ENCODE data around the gene USP2.
"Not testable (repeated sequence)": the region's sequence is repeated elsewhere in the genome, so short reads cannot be mapped to it uniquely, and the experiment has no call there.

The USP2 gene

DNA sequence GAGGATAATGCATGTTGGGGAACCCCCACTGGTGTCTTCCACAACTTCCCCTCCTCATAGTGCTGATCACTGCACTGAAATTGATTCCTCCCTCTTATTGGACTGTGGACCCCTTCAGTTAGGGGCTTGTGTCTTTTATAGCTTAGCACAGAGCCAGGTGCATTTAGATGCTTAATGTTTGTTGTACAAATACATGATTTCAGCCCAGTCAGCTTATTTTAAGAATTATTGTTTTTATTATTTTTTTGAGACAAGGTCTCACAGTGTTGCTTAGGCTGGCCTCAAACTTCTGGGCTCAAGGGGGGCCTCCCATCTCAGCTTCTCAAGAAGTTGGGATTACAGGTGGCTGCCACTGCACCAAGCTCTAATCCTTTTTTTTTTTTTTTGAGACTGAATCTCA lies 33.2 kb upstream of the USP2 start:
- in situ Hi-C loops (cut with MboI; ENCODE audit: low sequenced_read_pairs) = no loop called here

DNA sequence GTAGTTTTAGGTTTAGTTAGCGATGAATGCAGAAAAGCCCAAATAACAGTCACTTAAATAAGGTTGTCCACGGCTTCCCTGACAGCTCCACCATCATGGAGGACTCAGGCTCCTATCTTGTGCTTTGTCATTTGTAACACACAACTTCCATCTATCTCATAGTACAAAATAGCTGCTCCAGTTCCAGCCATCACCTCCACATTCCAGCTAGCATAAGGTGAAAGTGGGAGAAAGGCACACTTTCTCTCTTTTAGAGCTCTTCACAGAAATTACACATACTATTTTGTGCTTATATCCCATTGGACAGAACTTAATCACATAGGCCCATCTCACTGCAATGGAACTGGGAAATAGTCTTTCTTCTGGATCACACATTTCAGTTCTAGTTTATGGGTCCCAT lies 32.8 kb upstream of the USP2 start:
- in situ Hi-C loops (cut with MboI; ENCODE audit: low sequenced_read_pairs) = no loop called here

DNA sequence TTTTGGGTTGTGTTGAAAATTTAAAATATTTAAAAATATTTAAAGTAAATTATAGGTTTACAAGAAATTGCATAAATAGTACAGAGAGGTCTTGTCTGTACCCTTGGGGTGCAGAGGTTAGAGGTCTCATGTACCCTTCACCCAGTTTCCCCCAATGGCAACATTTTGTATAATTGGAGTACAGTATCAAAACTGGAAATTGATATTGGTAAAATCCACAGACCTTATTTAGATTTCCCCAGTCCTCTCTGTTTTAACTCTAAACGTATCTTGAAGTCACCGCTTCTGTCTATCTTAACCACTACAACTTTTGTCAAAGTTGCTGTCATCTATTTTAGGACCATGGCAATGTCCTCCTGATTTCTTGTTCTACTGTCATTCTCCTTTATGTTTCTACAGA lies 30.6 kb upstream of the USP2 start:
- in situ Hi-C loops (cut with MboI; ENCODE audit: low sequenced_read_pairs) = no loop called here

DNA sequence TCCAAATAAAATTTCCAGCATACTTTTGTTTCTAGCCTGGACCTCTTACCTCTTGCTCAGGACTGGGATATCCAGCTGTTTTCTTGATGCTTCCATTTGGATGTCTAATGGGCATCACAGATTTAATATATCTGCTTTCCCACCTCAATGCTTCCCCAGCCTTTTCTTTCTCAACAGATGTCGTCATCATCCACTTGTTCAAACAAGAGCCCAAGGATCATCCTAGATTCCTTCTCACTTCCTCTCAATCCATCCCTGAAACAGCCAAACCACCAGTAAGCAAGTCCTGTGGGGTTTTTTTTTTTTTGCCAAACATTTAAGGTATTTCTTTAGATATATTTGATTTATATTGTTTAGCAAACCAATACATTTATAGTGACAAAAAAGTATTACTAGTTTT lies 29.0 kb upstream of the USP2 start:
- in situ Hi-C loops (cut with MboI; ENCODE audit: low sequenced_read_pairs) = no loop called here

DNA sequence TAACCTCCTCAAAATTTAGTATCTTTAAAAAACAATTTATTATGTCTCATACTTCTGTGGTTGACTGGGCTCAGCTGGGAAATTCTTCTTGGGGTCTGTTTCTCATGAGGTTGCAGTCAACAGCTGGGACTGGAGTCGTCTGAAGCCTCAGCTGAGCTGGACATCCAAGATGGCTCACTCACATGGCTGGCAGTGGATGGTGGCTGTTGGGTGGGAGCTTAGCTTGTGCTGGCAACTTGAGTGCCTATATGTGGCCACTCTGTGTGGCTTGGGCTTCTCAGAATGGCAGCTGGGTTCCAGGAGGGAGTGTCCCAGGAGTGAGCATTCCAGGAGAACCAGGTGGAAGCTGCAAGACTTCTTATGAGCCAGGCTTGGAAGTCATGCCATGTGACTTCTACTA lies 28.2 kb upstream of the USP2 start:
- in situ Hi-C loops (cut with MboI; ENCODE audit: low sequenced_read_pairs) = no loop called here

DNA sequence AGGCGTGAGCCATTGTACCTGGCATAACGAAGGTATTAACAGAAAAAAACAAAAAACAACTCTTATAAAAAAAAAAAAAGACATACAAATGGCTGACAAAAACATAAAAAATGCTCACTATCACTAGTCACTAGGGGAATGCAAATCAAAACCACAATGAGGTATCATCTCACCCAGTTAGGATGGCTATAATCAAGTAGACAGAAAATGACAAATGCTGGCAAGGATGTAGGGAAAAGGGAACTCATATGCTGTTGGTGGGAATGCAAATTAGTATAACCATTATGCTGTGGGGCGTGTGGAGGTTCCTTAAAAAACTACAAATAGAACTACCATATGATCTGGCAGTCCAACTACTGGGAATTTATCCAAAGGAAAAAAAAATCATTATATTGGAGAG lies 24.5 kb upstream of the USP2 start:
- in situ Hi-C loops (cut with MboI; ENCODE audit: low sequenced_read_pairs) = no loop called here

DNA sequence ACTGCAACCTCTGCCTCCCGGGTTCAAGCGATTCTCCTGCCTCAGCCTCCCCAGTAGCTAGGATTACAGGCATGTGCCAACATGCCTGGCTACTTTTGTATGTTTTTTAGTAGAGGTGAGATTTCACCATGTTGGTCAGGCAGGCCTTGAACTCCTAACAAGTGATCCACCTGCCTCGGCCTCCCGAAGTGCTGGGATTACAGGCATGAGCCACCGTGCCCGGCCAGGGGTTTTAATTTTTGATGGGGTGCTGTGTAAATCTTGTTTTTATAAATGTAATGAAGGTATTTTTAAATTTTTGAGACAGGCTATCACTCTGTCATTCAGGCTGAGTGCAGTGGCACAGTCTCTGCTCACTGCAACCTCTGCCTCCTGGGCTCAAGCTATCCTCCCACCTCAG lies 24.0 kb upstream of the USP2 start:
- in situ Hi-C loops (cut with MboI; ENCODE audit: low sequenced_read_pairs) = not testable (repeated sequence)

DNA sequence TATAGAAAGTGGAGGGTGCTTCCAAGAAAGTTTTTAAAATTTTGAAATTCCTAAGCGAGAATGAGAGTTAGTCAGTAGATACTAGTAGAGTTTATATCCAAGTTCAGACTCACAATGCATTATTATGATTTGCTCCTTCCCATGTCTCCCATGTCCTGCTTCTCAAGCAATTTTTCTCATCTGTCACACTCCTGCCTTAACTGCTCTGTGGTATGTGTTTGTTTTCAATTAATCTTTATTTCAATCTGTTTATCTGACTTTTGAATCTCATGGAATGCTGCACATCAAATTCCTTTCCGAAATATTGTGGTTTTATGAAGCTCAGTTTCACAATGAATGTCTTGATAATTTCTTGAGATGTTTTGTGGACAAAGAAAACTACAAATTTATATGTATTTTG lies 23.4 kb upstream of the USP2 start:
- in situ Hi-C loops (cut with MboI; ENCODE audit: low sequenced_read_pairs) = no loop called here

DNA sequence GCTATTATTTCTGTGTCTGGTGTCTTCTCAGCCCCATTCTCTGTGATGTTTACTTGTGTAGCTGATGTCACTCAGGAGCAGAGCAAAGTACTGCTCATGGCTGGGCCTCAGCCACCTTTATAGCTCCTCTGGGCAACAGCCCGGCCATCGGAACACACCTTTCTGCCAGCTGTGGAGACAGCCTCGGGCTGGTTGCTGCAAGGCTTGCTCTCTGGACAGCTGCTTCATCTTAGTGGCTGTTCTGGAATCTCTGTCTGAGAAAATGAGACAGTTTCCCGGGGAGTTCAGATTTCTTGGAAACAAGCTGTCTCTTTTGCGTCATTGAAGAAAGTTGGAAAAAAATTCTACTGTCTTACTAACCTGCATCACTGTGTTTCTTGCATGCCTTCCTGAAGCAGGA lies 21.5 kb upstream of the USP2 start:
- in situ Hi-C loops (cut with MboI; ENCODE audit: low sequenced_read_pairs) = no loop called here

DNA sequence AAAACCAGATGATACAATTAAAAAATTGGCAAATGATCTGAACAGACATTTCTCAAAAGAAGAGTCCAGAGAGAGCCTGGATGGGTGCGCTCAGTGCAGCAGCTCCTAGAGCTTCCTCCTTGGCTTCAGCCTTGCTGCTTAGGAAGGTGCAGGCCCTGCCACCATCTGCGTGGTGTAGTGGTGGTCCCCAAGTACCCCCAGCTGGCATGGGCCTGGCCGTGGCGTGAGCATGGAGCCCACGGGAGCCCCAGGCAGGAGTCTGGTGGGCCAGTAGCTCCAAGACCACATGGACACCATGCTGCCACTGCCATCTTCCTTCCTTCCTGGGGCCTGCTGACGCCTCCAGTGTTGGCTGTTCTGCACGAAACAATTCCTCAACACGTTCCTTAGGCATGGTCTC lies 21.0 kb upstream of the USP2 start:
- in situ Hi-C loops (cut with MboI; ENCODE audit: low sequenced_read_pairs) = no loop called here

DNA sequence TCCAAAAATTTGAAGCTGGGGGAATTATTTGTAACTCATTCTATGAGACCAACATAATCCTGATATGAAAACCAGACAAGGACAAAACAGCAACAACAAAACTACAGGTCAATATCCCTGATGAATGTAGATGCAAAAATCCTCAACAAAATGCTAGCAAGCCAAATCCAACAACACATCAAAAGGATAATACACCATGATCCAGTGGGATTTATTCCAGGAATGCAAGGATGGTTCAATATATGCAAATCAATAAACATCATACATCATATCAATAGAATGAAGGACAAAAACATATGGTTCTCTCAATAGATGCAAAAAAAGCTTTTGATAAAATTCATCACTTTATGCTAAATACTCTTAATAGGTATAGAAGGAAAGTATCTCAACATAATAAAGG lies 19.4 kb upstream of the USP2 start:
- in situ Hi-C loops (cut with MboI; ENCODE audit: low sequenced_read_pairs) = no loop called here

DNA sequence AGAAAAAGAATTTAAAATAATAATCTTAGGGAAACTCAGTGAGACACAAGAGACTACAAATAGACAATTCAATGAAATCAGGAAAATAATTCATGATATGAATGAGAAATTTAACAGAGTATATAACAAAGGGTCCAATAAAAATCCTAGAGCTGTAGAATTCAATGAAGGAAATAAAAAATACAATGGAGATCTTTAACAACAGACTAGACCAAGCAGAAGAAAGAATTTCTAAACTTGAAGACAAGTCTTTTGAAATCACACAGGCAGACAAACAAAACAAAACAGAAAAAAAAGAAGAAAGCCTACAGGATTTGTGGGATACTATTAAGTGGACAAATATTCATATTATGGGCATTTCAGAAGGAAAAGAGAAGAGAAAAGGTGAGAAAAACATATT lies 16.2 kb upstream of the USP2 start:
- in situ Hi-C loops (cut with MboI; ENCODE audit: low sequenced_read_pairs) = no loop called here

DNA sequence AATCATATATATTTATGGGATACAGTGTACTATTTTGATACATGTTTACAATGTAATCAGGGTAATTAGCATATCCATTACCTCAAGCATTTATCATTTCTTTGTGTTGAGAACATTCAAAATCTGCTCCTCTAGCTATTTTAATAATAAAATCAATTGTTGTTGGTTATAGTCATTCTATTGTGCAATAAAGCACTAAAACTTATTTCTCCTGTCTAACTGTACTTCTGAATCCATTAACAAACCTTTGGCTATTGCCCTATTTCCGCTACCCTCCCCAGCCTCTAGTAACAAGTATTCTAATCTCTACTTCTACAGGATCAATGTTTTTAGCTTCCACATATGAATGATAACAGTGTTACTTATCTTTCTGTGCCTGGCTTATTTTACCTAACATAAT lies 15.3 kb upstream of the USP2 start:
- in situ Hi-C loops (cut with MboI; ENCODE audit: low sequenced_read_pairs) = no loop called here

DNA sequence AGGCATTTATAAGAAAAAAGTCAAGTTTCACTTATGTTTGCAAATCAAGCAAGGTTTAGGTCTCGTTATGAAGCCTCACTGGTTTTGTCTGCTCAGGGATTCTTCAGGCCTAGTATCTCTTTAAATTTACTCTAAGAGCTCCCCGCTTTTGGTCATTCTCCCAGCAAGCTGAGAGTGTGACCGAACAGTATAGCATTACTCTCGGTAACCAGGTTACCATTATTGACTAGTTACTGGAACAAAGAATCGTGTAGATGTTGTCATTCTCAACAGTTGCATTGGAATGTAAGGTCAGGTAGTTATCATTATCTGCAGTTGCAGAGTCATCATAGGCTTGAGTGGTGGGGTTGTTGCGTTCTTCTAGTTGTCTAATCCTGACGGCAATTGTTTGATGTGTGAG lies 9.8 kb upstream of the USP2 start:
- in situ Hi-C loops (cut with MboI; ENCODE audit: low sequenced_read_pairs) = no loop called here

DNA sequence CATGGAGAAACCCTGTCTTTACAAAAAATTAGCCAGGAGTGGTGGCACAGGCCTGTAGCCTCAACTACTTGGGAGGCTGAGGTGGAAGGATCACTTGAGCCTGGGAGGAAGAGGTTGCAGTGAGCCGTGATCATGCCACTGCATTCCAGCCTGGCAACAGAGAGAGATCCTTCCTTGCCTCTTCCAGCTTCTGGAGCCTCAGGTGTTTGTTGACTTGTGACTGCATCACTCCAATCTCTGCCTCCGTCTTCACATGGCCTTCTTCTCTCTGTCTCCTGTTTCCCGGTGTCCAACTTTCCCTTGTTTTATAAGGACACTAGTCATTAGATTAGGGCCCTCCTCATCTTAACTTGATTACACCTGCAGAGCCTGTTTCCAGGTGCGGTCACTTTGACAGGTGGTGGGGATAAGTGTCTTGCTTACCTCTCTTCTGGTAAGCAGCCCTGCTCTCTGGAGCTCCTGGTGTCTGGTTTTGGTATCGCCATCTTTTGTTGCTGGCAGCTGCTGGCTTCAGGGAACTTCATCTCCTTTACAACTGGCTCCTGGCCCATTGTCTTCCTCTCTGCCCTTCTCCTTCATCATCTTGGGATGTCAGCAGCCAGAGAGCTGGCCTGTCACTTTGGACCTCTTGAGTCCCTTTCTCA lies 8.2 kb upstream of the USP2 start:
- in situ Hi-C loops (cut with MboI; ENCODE audit: low sequenced_read_pairs) = no loop called here

DNA sequence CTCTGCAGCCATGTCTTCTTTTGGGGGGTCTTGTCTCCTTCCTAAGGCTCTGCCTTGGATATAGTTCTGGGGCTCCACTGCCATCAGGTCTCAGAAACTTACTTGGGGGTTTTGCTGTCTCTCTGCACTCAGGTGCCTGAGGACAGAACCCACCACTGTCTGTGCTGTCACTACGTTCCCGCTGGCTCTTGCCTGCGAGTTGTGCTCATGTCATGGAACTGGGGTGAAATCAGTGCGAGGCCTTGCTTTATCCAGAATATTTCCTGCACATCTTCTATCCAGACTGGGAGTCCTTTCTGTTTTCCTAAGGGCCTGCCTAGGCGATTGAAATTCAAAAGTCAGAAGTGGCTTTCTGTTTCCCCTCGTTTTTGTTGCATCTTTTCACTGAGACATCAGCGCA lies 6.6 kb upstream of the USP2 start:
- in situ Hi-C loops (cut with MboI; ENCODE audit: low sequenced_read_pairs) = no loop called here

DNA sequence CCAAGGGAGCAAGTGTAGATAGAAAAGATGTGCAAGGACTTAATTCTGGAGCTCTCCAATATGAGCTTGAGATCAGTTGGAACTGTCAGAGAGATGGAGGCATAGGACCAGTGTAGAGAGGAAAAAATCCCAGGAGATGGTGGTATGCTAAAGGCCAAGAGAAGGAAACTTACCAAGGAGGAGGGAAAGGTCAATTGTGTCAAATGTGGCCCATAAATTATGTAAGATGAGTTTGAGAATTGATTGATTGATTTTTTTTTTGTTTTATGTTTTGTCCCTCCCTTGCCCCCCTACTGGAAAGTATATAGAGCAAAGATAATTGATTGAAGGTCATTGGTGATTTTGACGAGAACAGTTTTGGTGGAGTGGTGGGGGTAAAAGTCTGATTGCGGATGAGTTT lies 2.8 kb upstream of the USP2 start:
- in situ Hi-C loops (cut with MboI; ENCODE audit: low sequenced_read_pairs) = no loop called here

DNA sequence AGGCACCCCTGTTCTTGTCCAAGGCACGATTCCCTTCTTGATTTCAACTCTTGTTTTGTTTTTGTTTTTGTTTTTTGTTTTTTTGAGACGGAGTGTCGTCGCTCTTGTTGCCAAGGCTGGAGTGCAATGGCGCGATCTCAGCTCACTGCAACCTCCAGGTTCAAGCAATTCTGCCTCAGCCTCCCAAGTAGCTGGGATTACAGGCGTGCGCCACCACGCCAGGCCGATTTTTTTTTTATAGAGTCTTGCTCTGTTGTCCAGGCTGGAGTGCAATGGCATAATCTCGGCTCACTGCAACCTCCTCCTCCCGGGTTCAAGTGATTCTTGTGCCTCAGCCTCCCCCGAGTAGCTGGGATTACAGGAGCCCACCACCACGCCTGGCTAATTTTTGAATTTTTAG lies 1.0 kb upstream of the USP2 start:
- in situ Hi-C loops (cut with MboI; ENCODE audit: low sequenced_read_pairs) = not testable (repeated sequence)

DNA sequence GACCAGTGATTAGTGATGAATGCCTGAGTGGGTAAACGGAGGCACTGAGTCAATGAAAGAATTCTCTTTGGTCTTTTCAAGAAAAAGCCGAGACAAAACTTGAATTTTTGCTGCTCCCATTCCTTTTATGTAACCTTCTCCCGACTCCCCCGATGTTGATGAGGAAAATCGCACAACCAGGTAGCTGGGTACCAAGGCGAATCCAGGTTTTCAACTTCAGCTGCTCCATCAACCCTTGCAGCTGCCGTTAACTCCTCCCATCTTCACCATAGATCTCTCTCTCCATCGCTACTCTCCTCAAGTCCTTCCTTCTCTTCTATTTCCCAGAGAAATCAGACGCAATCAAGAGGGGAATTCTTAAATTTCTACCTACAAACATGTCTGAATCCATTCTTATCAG lies 611 bp upstream of the USP2 start:
- in situ Hi-C loops (cut with MboI; ENCODE audit: low sequenced_read_pairs) = no loop called here

DNA sequence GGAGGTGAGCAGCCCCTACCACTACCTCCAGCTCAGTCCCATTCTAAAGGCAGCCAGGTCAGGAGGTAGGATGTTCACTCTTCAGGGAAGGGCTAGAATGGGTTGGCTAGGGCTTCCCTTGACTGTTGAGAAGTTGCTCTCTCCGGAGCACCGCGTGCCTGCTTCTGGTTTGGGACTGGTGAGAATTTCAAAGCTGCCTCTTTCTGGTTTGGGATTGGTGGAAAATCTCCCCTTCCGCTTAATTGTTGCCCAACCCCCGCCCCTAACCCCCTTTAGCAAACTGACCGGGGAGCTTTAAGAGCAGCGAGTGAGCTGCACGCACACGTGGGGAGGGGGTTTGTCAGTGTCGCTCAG lies 686 bp downstream of the USP2 start:
- in situ Hi-C loops (cut with MboI; ENCODE audit: low sequenced_read_pairs) = no loop called here

DNA sequence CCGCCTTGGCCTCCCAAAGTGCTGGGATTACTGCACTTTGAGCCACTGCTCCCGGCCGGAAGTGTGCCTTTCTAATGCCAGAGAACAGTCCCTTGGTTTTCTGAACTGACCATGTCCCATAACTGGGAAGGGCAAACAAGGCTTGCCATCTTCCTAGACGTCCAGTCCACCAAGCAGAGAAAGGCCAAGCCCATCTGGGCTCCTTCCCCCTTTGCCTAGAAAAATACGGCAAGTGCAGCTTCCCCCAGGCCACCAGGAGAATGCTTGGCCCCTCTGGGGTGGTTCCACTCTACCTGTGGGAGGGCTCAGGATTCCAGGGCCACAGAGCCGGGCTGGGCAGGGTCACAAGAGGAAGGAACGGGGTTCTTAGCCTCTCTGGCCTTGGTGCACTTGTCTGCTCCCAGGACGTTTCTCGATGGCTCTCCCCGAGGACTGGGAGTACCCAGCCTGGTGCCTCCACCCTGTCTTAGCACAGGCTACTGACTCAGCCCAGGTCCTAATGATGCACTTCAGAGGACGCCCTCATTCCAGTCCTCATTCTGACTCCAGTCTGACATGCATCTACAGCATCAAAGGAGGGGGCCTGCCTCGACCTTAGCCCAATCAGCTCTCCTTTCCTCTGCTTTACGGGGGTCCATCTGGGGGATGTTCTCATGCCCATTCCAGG lies 1.2 kb downstream of the USP2 start:
- in situ Hi-C loops (cut with MboI; ENCODE audit: low sequenced_read_pairs) = no loop called here

DNA sequence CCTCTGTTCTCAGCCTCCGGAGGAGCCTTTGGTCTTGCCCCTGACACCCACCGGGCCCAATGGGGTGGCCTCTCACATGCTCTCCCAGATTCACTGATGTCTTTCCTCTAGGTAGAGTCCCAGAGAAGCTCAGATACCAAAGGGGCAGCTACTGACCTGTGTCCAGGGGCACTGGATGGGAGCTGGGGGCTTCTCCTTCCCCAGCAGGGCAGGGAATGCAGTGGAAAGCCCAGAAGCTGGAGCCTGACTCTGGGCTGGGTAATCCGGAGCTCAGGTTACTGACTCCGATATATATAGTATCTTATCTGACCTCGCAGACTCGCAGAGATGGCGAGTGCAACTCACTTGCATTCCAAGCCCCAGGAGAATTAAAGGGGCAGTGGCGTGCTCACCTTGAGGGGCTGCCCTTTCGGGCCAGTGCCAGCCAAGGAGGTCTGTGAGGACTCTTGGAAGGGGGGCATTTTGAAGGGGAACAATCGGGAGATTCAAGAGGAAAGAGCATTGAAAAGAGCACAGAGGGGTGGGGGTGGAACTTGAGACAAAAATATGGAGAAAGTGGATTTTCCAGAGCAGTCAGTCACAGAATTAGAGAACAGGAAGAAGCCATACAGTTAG lies 2.5 kb downstream of the USP2 start:
- in situ Hi-C loops (cut with MboI; ENCODE audit: low sequenced_read_pairs) = no loop called here
